ENCODE results near the gene BRSK1. TPM values are rescaled to one million over a fixed set of nuclear protein-coding genes. Genes with fewer than 3 reads are reported as not detected.
A peak's percentile ranks its signal among the peaks of the same experiment; 100 is the strongest.

BRSK1 gene
- total RNA-seq, 2 experiments from 2014 or later: 2.6 to 2.7 TPM

DNA sequence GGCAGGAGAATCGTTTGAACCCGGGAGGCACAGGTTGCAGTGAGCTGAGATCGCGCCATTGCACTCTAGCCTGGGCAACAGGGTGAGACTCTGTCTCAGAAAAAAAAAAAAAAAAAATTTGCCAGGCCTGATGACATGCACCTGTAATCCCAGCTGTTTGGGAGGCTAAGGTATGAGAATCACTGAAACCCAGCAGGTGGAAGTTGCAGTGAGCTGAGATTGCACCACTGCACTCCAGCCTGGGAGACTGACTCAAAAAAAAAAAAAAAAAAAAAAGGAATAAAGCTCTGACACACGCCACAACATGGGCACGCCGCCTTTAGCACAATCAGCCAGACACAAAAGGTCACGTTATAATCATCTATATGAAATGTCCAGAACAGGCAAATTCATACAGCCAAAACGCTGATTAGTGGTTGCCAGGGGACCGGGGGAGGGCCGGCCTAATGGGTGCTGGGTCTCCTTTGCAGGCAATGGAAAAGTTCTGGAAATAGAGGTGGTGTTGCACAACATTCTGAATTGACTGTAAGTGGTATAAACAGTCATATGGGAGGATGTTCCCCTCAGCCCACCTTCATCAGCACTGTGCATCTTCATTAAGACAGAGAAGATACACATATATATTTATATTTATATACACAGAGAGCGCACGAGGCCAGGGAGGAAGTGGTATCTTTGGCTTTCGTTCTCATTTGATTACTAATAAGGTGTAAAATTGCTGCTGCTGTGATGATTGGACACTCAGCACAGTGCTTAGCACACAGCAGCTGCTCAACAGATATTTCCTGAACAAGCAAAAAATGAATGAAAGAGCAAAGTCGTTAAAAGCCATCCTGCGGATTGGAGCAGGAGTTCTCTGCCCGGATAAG is 7.7 kb upstream of the BRSK1 start:
- peaks cover 28% of the 10 kb centered on the region for H3K4me1 Mint-ChIP-seq (ENCODE audit: low read depth)
- H3K4me3 Mint-ChIP-seq: peak overlapping the region; percentile 61
- H3K9me3 Mint-ChIP-seq: no peaks in the 10 kb centered on the region
- H3K27me3 Mint-ChIP-seq: no peaks in the 10 kb centered on the region
- POLR2A ChIA-PET: interaction anchor here (0.6 to 5.9 kb wide), 2 partner anchors 17 to 22 kb away, joined by 3 to 79 read pairs; partner anchors contain the start of gene PPP6R1
- DNase-seq (peak in 3 of 14 experiments; percentile 38 to 76 (median 43)), ATAC-seq (ENCODE audit: poor library complexity) (no peak)
- Histone ChIP-seq H3K4me3 (ENCODE audit: low read length) (no peak overlapping the region), H3K4me1 (ENCODE audit: insufficient read depth, low read length) (peaks cover 35% of the 10 kb centered on the region), H3K9me3 (ENCODE audit: control insufficient read depth in 1 of 2, insufficient read depth in 1 of 2, low read length in 2 of 2) (no peaks in the 10 kb centered on the region), H3K27ac (ENCODE audit: low read depth in 1 of 2, low read length in 2 of 2) (peak overlapping the region in 1 of 2 donors; percentile 44), H3K36me3 (ENCODE audit: insufficient read depth, low read length) (peaks cover 33% of the 10 kb centered on the region), H3K27me3 (ENCODE audit: control insufficient read depth in 1 of 2, insufficient read depth in 2 of 2, low read length in 2 of 2) (no peaks in the 10 kb centered on the region)
- H3K27ac Mint-ChIP-seq: peak overlapping the region; percentile 77
- peaks cover 69% of the 10 kb centered on the region for H3K36me3 Mint-ChIP-seq (ENCODE audit: low read depth)
- intact Hi-C loops (cut with DNase I, micrococcal nuclease): no loop called here
- CTCF ChIA-PET: no interaction called here
- no peak for TF ChIP-seq CTCF (IDR thresholded peaks at IDR 0.05)

GRCh38 chr19:55276720-55277430 is 6.9 kb upstream of the BRSK1 start:
- Histone ChIP-seq H3K9me3 (ENCODE audit: control insufficient read depth in 1 of 2, insufficient read depth in 1 of 2, low read length in 2 of 2) (no peaks in the 10 kb centered on the region), H3K4me1 (ENCODE audit: insufficient read depth, low read length) (peaks cover 35% of the 10 kb centered on the region), H3K4me3 (ENCODE audit: low read length) (no peak overlapping the region), H3K27me3 (ENCODE audit: control insufficient read depth in 1 of 2, insufficient read depth in 2 of 2, low read length in 2 of 2) (no peaks in the 10 kb centered on the region), H3K36me3 (ENCODE audit: insufficient read depth, low read length) (peaks cover 33% of the 10 kb centered on the region), H3K27ac (ENCODE audit: low read depth in 1 of 2, low read length in 2 of 2) (peak overlapping the region in 1 of 2 donors; percentile 44)
- DNase-seq (peak in 3 of 14 experiments; percentile 34 to 61 (median 36)), ATAC-seq (ENCODE audit: poor library complexity) (no peak)
- peaks cover 61% of the 10 kb centered on the region for H3K36me3 Mint-ChIP-seq (ENCODE audit: low read depth)
- ChIA-PET POLR2A (interaction anchor here (5.9 kb wide), 1 partner anchor 17 kb away, joined by 79 read pairs; the partner anchor contains the start of gene PPP6R1), CTCF (no interaction called here)
- H3K4me1 Mint-ChIP-seq (ENCODE audit: low read depth): peaks cover 32% of the 10 kb centered on the region
- intact Hi-C loops (cut with DNase I, micrococcal nuclease): no loop called here
- peak overlapping the region; percentile 77 for H3K27ac Mint-ChIP-seq
- H3K9me3 Mint-ChIP-seq: no peaks in the 10 kb centered on the region
- H3K27me3 Mint-ChIP-seq: no peaks in the 10 kb centered on the region
- H3K4me3 Mint-ChIP-seq: peak overlapping the region; percentile 61
- no peak for TF ChIP-seq CTCF (IDR thresholded peaks at IDR 0.05)

GRCh38 chr19:55277494-55277893 is 6.3 kb upstream of the BRSK1 start:
- Mint-ChIP-seq H3K36me3 (ENCODE audit: low read depth) (peaks cover 55% of the 10 kb centered on the region), H3K27me3 (no peaks in the 10 kb centered on the region), H3K4me3 (peak overlapping the region; percentile 51), H3K9me3 (no peaks in the 10 kb centered on the region), H3K27ac (no peak overlapping the region), H3K4me1 (ENCODE audit: low read depth) (peaks cover 32% of the 10 kb centered on the region)
- Histone ChIP-seq H3K9me3 (ENCODE audit: control insufficient read depth in 1 of 2, insufficient read depth in 1 of 2, low read length in 2 of 2) (no peaks in the 10 kb centered on the region), H3K36me3 (ENCODE audit: insufficient read depth, low read length) (peaks cover 28% of the 10 kb centered on the region), H3K4me1 (ENCODE audit: insufficient read depth, low read length) (peaks cover 35% of the 10 kb centered on the region), H3K4me3 (ENCODE audit: low read length) (no peak overlapping the region), H3K27ac (ENCODE audit: low read depth in 1 of 2, low read length in 2 of 2) (peak overlapping the region in 1 of 2 donors; percentile 44), H3K27me3 (ENCODE audit: control insufficient read depth in 1 of 2, insufficient read depth in 2 of 2, low read length in 2 of 2) (no peaks in the 10 kb centered on the region)
- no peak for TF ChIP-seq CTCF (IDR thresholded peaks at IDR 0.05)
- intact Hi-C loops (cut with DNase I, micrococcal nuclease): no loop called here
- POLR2A ChIA-PET: interaction anchor here (5.9 kb wide), 1 partner anchor 18 kb away, joined by 79 read pairs; the partner anchor contains the start of gene PPP6R1
- DNase-seq: peak in 1 of 14 experiments; percentile 23
- no peak for ATAC-seq (ENCODE audit: poor library complexity)
- CTCF ChIA-PET: no interaction called here
